ENCODE results near the gene ACAA1.

GRCh38 chr3:38158472-38158871 is 21.5 kb upstream of the ACAA1 start:
- no peak for TF ChIP-seq CTCF (conservative IDR thresholded peaks at IDR 0.05; ENCODE audit: low read depth, low read length)
- no peak for TF ChIP-seq POLR2A (IDR thresholded peaks at IDR 0.05; ENCODE audit: low read depth, low read length)
- TF ChIP-seq SMC3 (IDR thresholded peaks at IDR 0.05; ENCODE audit: low read depth, low read length) = no peak
- TF ChIP-seq BHLHE40 (IDR thresholded peaks at IDR 0.05; ENCODE audit: low read depth, low read length) = no peak
- TF ChIP-seq FOS (IDR thresholded peaks at IDR 0.05; ENCODE audit: low read depth, low read length) = no peak
- TF ChIP-seq USF2 (IDR thresholded peaks at IDR 0.05; ENCODE audit: low read depth, low read length) = no peak
- no peak for TF ChIP-seq RAD21 (IDR thresholded peaks at IDR 0.05; ENCODE audit: low read length)
- TF ChIP-seq NFE2L2 (IDR thresholded peaks at IDR 0.05; ENCODE audit: low read depth, low read length) = no peak
- no peak for TF ChIP-seq CEBPB (IDR thresholded peaks at IDR 0.05; ENCODE audit: low read depth, low read length)
